Astrocyte of the spinal cord (primary cell): Measurements from ENCODE around the gene UBXN4.
"Not testable (repeated sequence)": the region's sequence is repeated elsewhere in the genome, so short reads cannot be mapped to it uniquely, and the experiment has no call there.

ENCODE experiments used
- DNase-seq: peaks from one replicate; pipeline ENCODE4 v3.0.0; 2011; ENCODE audit warnings: low read depth, low spot score
- H3K4me3 ChIP-seq: 2 replicates; pipeline ENCODE4 v1.5.1; 2011; ENCODE audit warnings: low read depth, mild to moderate bottlenecking, low read length, moderate library complexity
- CTCF ChIP-seq: IDR thresholded peaks from 2 replicates; pipeline ENCODE4 v1.5.1; 2012; ENCODE audit warnings: low read depth, mild to moderate bottlenecking, low read length, inconsistent platforms
- in situ Hi-C: cut with HindIII; loops from 2 replicates; pipeline ENCODE4 v1.10.0; 2017; ENCODE audit warnings: low sequenced_read_pairs

The UBXN4 gene

DNA sequence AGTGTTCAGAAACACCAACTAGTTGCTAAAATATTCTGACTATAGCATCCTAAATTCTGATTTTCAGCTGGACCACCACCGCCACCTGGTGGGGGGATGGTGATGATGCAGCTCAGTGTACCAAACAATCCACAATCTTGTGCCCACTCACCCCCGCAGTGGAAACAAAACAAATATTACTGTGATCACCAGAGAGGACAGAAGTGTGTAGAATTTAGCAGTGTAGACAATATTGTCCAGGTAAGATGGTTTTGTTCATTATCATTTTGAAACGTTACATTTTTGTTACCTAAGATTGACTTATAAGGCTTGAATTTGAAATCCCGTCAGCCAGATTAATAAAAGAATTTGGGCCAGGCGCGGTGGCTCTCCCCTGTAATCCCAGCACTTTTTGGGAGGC is 31.7 kb upstream of the UBXN4 start:
- TF ChIP-seq CTCF, result peak; percentile 90
- in situ Hi-C loops, result no loop called here
- no peak overlapping the region for H3K4me3 ChIP-seq
- DNase-seq, result peak; percentile 50

GRCh38 chr2:135715086-135715485 is 26.6 kb upstream of the UBXN4 start:
- DNase-seq, H3K4me3 ChIP-seq, in situ Hi-C loops: not testable (repeated sequence)

DNA sequence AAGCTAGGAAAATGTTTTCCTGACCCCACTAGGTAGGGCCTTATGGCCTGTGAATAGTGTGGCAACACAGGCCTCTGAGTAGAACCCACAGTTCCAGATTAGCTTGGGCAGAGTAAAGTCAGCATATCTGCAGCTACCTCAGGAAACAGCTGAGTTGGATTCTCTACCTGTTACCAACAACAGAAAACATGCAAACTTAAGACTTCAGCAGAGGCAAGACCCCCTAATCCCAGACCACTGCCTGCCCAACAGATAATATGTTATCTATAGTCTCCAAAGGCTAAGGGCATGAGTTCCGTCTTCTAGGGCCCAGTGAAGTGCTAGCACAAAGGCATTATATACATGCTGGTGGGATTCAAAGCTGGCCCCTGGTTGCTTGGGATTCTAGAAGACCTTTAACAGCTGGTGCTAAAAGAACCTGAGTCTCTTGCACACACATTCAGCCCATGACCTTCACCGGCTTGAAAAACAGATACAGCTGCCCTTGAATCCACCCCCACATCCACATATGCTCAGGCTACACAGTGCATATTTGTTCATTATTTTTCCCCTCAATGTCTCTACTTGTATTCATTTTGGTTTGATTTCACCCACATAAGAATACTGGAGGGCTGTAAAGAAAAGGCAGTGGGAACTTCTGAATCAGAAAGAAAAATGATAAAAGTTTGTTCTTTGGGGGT is 13.5 kb upstream of the UBXN4 start:
- DNase-seq, result no peak
- TF ChIP-seq CTCF, result no peak
- no peak overlapping the region for H3K4me3 ChIP-seq
- in situ Hi-C loops, result no loop called here

- in situ Hi-C loops, result no loop called here
- no peak for TF ChIP-seq CTCF
- H3K4me3 ChIP-seq, result no peak overlapping the region
- DNase-seq, result no peak
Measured at GRCh38 chr2:135732561-135732960, 9.1 kb upstream of the UBXN4 start.

- no peak for TF ChIP-seq CTCF
- H3K4me3 ChIP-seq, result no peak overlapping the region
- in situ Hi-C loops, result no loop called here
- no peak for DNase-seq
Measured at GRCh38 chr2:135733045-135733444, 8.6 kb upstream of the UBXN4 start.

DNA sequence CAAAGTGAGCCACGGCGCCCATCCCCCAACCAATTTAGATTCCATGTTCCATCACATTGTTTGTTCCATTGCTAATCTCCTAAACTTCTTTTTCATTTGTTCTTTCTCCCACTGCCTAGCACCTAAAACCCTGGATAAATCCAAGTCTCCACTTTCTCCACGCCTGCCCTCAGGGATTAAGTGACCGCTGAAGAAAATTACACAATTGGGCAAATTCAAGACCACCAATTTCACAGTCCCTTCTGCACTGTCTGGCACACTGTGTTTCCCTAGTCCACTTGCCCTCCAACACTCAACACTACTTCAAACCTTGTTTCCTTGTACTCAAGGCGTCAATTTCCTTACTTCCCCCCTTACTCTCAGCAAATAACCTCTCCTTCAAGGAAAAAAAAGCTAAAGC is 5.1 kb upstream of the UBXN4 start:
- no peak for TF ChIP-seq CTCF
- H3K4me3 ChIP-seq, result no peak overlapping the region
- in situ Hi-C loops, result no loop called here
- DNase-seq, result no peak

- no peak overlapping the region for H3K4me3 ChIP-seq
- no peak for DNase-seq
- TF ChIP-seq CTCF, result no peak
- in situ Hi-C loops, result no loop called here
Measured at GRCh38 chr2:135740206-135740605, 1.4 kb upstream of the UBXN4 start.
